ENCODE results near the gene CCNJL.

Gene CCNJL

DNA sequence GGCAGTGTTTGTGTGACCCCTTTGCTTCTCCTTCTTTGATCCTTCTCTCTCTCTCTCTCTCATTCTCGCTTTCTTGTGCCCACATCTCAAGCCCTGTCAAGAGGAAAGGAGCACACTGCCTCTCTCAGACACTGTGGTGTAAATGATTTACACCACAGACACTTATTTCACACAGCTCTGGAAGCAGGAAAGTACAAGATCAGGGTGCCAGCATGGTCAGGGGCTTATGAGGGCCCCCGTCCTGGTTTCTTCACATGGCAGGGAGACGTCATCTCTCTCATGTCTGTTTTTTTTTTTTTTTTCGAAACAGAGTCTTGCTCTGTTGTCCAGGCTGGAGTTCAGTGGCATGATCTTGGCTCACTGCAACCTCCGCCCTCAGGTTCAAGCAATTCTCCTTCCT is 76.6 kb downstream of the CCNJL start:
- no peak overlapping the region for H3K4me3 ChIP-seq (ENCODE audit: low read depth in 1 of 2, low read length in 2 of 2)
- no peaks in the 10 kb centered on the region for H3K36me3 ChIP-seq (ENCODE audit: insufficient read depth, low read length)
- H3K9ac ChIP-seq (ENCODE audit: low read length) = no peak overlapping the region
- H3K27me3 ChIP-seq (ENCODE audit: control insufficient read depth in 1 of 2, insufficient read depth in 2 of 2, low read length in 2 of 2) = no peaks in the 10 kb centered on the region
- no peaks in the 10 kb centered on the region for H3K9me3 ChIP-seq (ENCODE audit: low read length)
- H3K4me1 ChIP-seq (ENCODE audit: insufficient read depth, low read length) = no peaks in the 10 kb centered on the region
- H3K27ac ChIP-seq (ENCODE audit: low read depth, low read length) = no peak overlapping the region

DNA sequence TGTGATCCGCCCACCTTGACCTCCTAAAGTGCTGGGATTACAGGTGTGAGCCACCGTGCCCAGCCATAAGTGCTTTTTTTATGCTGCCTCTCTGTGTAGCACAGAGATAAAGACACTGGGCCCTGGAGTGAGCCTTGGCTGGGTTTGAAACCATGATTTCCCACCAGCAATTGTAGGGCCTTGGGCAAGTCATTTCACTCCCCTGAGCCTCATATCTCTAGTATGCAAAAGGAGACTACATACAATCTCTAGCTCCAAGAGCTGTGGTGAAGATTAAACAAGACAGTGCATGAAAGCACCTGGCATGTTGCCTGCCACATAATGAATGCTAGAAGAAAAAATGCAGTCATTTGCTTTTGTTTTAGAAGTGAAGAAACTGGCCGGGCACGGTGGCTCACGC is 79.1 kb downstream of the CCNJL start:
- Histone ChIP-seq H3K4me1 (ENCODE audit: insufficient read depth, low read length) (no peaks in the 10 kb centered on the region), H3K9ac (ENCODE audit: low read length) (no peak overlapping the region), H3K4me3 (ENCODE audit: low read depth in 1 of 2, low read length in 2 of 2) (no peak overlapping the region), H3K9me3 (ENCODE audit: low read length) (no peaks in the 10 kb centered on the region), H3K27me3 (ENCODE audit: control insufficient read depth in 1 of 2, insufficient read depth in 2 of 2, low read length in 2 of 2) (no peaks in the 10 kb centered on the region), H3K36me3 (ENCODE audit: insufficient read depth, low read length) (no peaks in the 10 kb centered on the region), H3K27ac (ENCODE audit: low read depth, low read length) (no peak overlapping the region)

DNA sequence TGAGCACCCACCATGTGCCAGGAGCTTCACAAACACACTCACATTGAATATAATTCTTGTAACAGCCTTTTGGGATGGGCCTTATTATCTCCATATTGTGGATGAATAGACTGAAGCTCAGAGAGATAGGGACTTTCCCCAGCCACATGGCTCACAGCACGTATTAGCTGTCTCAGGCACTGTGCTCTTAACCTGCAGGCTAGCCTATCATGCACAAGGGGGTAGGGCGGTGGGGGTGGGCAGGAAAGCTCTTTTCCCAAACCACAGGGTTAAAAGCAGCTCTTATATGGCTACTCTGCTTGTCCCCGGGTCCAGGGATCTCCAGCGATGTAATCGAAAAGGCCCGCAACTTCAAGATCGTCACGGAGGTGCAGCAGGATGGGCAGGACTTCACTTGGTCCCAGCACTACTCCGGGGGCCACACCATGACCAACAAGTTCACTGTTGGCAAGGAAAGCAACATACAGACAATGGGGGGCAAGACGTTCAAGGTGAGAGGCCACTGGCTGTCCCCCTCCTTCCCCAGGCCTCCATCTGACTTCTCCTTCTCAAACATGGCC is 80.5 kb downstream of the CCNJL start:
- H3K27ac ChIP-seq (ENCODE audit: low read depth, low read length) = no peak overlapping the region
- no peaks in the 10 kb centered on the region for H3K4me1 ChIP-seq (ENCODE audit: insufficient read depth, low read length)
- no peaks in the 10 kb centered on the region for H3K36me3 ChIP-seq (ENCODE audit: insufficient read depth, low read length)

DNA sequence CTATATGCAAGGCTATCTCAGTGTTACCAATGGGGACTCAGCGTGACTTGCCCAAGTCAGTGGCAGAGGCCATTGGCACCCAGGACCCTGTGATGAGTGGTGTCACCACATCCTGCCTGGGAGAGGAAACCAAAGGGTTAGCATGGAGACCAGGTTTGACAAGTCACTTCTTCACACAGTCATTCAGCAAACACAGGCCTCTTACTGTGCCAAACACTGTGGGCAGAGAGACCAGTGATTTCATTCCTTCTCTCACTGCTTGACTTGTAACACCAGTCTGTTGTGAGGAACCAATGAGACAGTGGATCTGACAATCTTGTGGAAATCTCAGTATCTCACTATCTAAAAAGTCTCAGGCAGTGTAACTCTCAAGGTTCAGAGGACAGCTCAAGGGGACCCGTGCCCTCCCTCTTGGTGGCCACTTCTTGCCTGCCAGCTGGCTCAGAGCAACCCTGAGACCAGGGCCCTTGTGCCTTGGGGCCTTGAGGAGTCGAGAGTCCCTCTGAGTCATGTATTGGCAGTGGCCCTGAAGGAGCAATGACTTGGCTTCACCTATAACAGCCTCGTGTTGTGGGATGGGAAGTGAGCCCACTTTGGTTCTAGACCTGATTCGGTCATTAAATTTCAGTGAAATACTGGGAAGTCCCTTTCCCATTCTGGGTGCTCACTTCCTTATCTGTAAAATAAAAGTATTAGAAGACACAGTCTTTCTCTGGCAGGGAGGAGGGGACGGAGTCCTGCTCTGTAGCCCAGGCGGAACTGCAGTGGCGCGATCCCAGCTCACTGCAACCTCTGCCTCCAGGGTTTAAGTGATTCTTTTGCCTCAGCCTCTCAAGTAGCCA is 81.5 kb downstream of the CCNJL start:
- no peak overlapping the region for H3K27ac ChIP-seq (ENCODE audit: low read depth, low read length)
- no peaks in the 10 kb centered on the region for H3K36me3 ChIP-seq (ENCODE audit: insufficient read depth, low read length)
- H3K9ac ChIP-seq (ENCODE audit: low read length) = no peak overlapping the region
- H3K4me1 ChIP-seq (ENCODE audit: insufficient read depth, low read length) = no peaks in the 10 kb centered on the region
- H3K9me3 ChIP-seq (ENCODE audit: low read length) = no peaks in the 10 kb centered on the region
- H3K4me3 ChIP-seq (ENCODE audit: low read depth in 1 of 2, low read length in 2 of 2) = no peak overlapping the region
- H3K27me3 ChIP-seq (ENCODE audit: control insufficient read depth in 1 of 2, insufficient read depth in 2 of 2, low read length in 2 of 2) = no peaks in the 10 kb centered on the region

More for the DNA sequence above, 80.5 kb downstream of the CCNJL start:
- Histone ChIP-seq H3K9me3 (ENCODE audit: low read length) (no peaks in the 10 kb centered on the region), H3K4me3 (ENCODE audit: low read depth in 1 of 2, low read length in 2 of 2) (no peak overlapping the region), H3K27me3 (ENCODE audit: control insufficient read depth in 1 of 2, insufficient read depth in 2 of 2, low read length in 2 of 2) (no peaks in the 10 kb centered on the region), H3K9ac (ENCODE audit: low read length) (no peak overlapping the region)

DNA sequence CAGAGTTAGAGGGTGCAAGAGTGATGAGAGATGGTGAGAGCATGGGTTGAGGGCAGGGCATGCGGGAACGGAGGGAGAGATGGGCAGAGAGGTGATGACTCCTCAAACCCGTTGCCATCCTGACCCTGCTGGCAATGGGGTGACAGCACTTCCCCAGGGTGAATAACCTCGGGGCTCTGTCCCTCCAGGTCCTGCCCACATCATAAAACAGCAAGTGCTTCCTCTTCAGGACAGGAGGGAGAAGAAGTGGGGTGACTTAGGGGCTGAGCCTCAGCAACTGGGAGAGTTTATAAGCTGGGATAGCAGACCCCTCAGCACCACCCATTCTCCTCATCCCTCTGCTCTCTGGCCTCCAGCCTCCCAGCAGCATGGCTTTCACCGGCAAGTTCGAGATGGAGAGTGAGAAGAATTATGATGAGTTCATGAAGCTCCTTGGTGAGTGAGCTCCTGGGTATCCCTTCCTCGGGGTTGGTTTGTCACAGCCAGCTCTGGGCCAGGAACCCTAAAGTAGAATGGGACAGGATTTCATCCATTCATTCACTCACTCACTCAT is 83.1 kb downstream of the CCNJL start, which contains the start of gene FABP6:
FABP6 (plus strand) TSS at position 317 of the 553 bp plus-strand sequence; CDS start at position 369, 52 bp downstream.
- Histone ChIP-seq H3K27ac (ENCODE audit: low read depth, low read length) (no peak within 1 kb of the TSS), H3K27me3 (ENCODE audit: control insufficient read depth in 1 of 2, insufficient read depth in 2 of 2, low read length in 2 of 2) (no peaks in the 10 kb centered on the region), H3K9me3 (ENCODE audit: low read length) (no peaks in the 10 kb centered on the region), H3K4me3 (ENCODE audit: low read depth in 1 of 2, low read length in 2 of 2) (no peak within 1 kb of the TSS), H3K9ac (ENCODE audit: low read length) (no peak within 1 kb of the TSS), H3K36me3 (ENCODE audit: insufficient read depth, low read length) (no peaks in the 10 kb centered on the region), H3K4me1 (ENCODE audit: insufficient read depth, low read length) (no peaks in the 10 kb centered on the region)

DNA sequence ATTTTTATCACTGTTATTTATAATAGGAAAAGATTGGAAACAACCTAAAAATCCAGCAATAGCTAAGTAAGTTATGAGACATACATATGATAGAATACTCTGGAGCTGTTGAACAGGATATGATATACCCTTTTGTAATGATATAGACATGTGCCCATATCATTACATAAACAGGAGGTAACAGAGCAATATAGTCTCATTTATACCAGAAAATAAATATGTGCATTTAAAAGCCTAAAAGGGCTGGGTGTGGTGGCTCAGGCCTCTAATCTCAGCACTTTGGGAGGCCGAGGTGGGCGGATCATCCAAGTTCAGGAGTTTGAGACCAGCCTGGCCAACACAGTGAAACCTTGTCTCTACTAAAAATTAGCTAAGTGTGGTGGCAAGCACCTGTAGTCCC is 85.4 kb downstream of the CCNJL start:
- H3K9me3 ChIP-seq (ENCODE audit: low read length) = no peaks in the 10 kb centered on the region
- no peaks in the 10 kb centered on the region for H3K27me3 ChIP-seq (ENCODE audit: control insufficient read depth in 1 of 2, insufficient read depth in 2 of 2, low read length in 2 of 2)
- H3K4me1 ChIP-seq (ENCODE audit: insufficient read depth, low read length) = no peaks in the 10 kb centered on the region

DNA sequence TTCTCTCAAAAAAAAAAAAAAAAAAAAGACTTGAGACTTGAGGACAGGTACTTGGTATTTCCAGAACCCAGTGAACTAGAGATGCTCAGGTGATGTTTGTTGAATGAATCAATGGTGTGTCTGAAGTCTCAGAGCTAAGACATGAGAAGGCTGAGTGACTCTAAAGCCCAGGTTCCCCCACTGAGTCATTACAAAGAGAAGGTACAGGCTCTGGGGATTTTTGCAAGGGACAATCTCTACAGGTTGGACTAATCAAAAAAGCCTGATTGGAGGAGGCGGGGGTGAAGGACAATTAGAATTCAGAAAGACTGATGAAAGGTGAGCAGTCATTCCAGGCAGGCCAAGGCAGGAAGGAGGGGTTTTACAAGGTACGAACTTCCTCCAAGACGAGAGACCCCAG is 91.3 kb downstream of the CCNJL start:
- Histone ChIP-seq H3K9ac (ENCODE audit: low read length) (no peak overlapping the region), H3K36me3 (ENCODE audit: insufficient read depth, low read length) (no peaks in the 10 kb centered on the region), H3K4me1 (ENCODE audit: insufficient read depth, low read length) (no peaks in the 10 kb centered on the region), H3K4me3 (ENCODE audit: low read depth in 1 of 2, low read length in 2 of 2) (no peak overlapping the region), H3K9me3 (ENCODE audit: low read length) (no peaks in the 10 kb centered on the region), H3K27ac (ENCODE audit: low read depth, low read length) (no peak overlapping the region), H3K27me3 (ENCODE audit: control insufficient read depth in 1 of 2, insufficient read depth in 2 of 2, low read length in 2 of 2) (no peaks in the 10 kb centered on the region)

More for the DNA sequence above, 85.4 kb downstream of the CCNJL start:
- Histone ChIP-seq H3K9ac (ENCODE audit: low read length) (no peak overlapping the region), H3K36me3 (ENCODE audit: insufficient read depth, low read length) (no peaks in the 10 kb centered on the region), H3K27ac (ENCODE audit: low read depth, low read length) (no peak overlapping the region), H3K4me3 (ENCODE audit: low read depth in 1 of 2, low read length in 2 of 2) (no peak overlapping the region)

DNA sequence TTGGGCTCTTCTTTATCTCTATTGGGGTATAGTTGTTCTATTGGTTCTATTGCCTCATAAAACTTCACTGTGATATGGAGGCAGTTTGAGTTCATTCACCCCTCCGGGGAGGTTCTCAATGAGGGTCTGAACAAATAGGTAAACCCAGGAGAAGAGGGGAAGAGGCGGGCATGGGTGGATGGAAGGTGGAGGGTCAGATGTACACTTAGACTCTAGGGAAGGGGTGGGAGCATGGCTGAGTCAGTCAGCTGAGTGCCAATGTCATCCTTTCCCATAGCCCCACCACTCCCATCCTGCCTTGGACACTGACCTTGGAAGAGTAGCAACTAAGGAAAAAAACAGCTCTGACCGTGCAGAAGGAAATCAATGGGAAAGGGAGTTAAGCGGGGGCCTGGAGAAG is 93.0 kb downstream of the CCNJL start:
- Histone ChIP-seq H3K27me3 (ENCODE audit: control insufficient read depth in 1 of 2, insufficient read depth in 2 of 2, low read length in 2 of 2) (no peaks in the 10 kb centered on the region), H3K9me3 (ENCODE audit: low read length) (no peaks in the 10 kb centered on the region), H3K4me1 (ENCODE audit: insufficient read depth, low read length) (no peaks in the 10 kb centered on the region), H3K9ac (ENCODE audit: low read length) (no peak overlapping the region), H3K27ac (ENCODE audit: low read depth, low read length) (no peak overlapping the region), H3K36me3 (ENCODE audit: insufficient read depth, low read length) (no peaks in the 10 kb centered on the region), H3K4me3 (ENCODE audit: low read depth in 1 of 2, low read length in 2 of 2) (no peak overlapping the region)

DNA sequence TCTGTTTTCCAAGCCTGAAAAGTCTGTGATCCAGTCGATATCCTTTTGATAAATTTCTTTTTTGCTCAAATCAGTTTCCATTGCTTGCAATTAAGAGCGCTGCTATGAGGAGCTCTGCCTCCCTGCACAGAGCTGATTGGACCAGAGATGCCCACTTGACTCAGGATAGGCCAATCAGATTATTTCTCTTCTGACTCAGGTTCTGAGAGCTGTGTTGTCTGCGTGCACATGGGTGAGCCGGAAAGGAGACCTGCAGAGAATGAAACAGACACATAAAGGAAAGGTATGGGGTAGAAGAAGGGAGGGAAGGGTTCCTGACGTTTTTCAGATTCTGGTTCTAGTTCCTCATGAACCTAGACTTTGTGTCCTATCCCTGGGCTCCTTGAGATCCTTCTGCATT is 98.8 kb downstream of the CCNJL start:
- H3K36me3 ChIP-seq (ENCODE audit: insufficient read depth, low read length) = no peaks in the 10 kb centered on the region
- no peaks in the 10 kb centered on the region for H3K9me3 ChIP-seq (ENCODE audit: low read length)
- no peaks in the 10 kb centered on the region for H3K27me3 ChIP-seq (ENCODE audit: control insufficient read depth in 1 of 2, insufficient read depth in 2 of 2, low read length in 2 of 2)
- H3K4me1 ChIP-seq (ENCODE audit: insufficient read depth, low read length) = no peaks in the 10 kb centered on the region
- no peak overlapping the region for H3K4me3 ChIP-seq (ENCODE audit: low read depth in 1 of 2, low read length in 2 of 2)
- H3K27ac ChIP-seq (ENCODE audit: low read depth, low read length) = no peak overlapping the region
- H3K9ac ChIP-seq (ENCODE audit: low read length) = no peak overlapping the region

DNA sequence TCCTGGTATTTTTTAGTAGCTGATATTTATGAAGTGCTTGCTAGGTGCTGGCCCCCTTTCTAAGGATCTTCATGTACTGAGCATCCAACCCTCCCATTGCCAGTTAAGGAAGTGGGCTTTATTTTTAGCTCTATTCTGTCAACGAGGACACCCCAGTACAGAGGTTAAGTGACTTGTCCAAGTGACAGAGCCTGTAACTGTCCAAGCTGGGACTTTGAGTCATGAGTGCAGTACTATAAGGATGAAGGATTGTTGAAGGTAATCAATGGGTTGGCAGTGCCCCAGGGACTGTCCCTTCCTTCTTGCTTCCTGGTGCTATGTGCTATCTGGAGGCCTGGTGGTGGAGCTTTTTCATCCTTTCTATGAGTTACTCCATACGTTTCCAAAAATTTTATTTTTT is 101.0 kb downstream of the CCNJL start:
- Histone ChIP-seq H3K9me3 (ENCODE audit: low read length) (no peaks in the 10 kb centered on the region), H3K9ac (ENCODE audit: low read length) (no peak overlapping the region), H3K4me3 (ENCODE audit: low read depth in 1 of 2, low read length in 2 of 2) (no peak overlapping the region), H3K36me3 (ENCODE audit: insufficient read depth, low read length) (no peaks in the 10 kb centered on the region), H3K4me1 (ENCODE audit: insufficient read depth, low read length) (no peaks in the 10 kb centered on the region), H3K27ac (ENCODE audit: low read depth, low read length) (no peak overlapping the region), H3K27me3 (ENCODE audit: control insufficient read depth in 1 of 2, insufficient read depth in 2 of 2, low read length in 2 of 2) (no peaks in the 10 kb centered on the region)

DNA sequence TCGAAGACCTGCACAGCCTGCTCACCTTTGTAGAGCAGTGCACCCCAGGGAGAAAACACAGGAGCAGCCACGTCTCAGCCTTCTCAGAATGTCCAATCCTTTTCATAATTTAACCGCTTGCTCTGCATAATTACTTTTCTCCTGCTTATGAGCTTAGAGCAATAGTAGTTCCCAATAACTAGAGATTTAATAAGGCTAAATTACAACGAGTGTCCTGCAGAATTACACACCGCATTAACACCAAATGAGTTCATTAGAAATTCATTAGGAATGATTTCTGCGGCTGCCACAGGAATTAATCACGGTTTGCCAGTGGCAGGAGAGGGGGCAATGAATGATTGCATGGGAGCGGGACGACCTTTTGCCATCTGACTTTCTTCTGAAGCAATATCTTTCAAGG is 101.8 kb downstream of the CCNJL start:
- no peak overlapping the region for H3K4me3 ChIP-seq (ENCODE audit: low read depth in 1 of 2, low read length in 2 of 2)
- H3K27me3 ChIP-seq (ENCODE audit: control insufficient read depth in 1 of 2, insufficient read depth in 2 of 2, low read length in 2 of 2) = no peaks in the 10 kb centered on the region
- H3K36me3 ChIP-seq (ENCODE audit: insufficient read depth, low read length) = no peaks in the 10 kb centered on the region
- no peak overlapping the region for H3K9ac ChIP-seq (ENCODE audit: low read length)
- no peaks in the 10 kb centered on the region for H3K4me1 ChIP-seq (ENCODE audit: insufficient read depth, low read length)
- H3K9me3 ChIP-seq (ENCODE audit: low read length) = no peaks in the 10 kb centered on the region
- no peak overlapping the region for H3K27ac ChIP-seq (ENCODE audit: low read depth, low read length)

All from muscle layer of colon (tissue), 2 donors.